BJ (cell line): Measurements from ENCODE around the gene NELL1. TPM values are rescaled to one million over a fixed set of nuclear protein-coding genes. Genes with fewer than 3 reads are reported as not detected.

Source experiments
- CTCF ChIA-PET: fragments of 350-600 bp; formaldehyde crosslinking; extraction: SDS; loops from one replicate; lab custom pipeline; 2021; ENCODE audit warnings: antibody characterized with exemption, inconsistent platforms; lab: Yijun Ruan, JAX
- POLR2A ChIA-PET: fragments of 300-600 bp; sonication (Branson Sonifier 250); formaldehyde crosslinking; extraction: SDS; loops from one replicate; lab custom pipeline; 2021; ENCODE audit warnings: antibody characterized with exemption; lab: Charles Lee
- DNase-seq: peaks from one replicate; pipeline ENCODE4 v3.0.0-alpha.2; 2011; ENCODE audit warnings: low read depth
- H3K27me3 ChIP-seq: 2 replicates; pipeline ENCODE4 v1.6.0; 2011; ENCODE audit warnings: low read length; ENCODE audit not compliant: control insufficient read depth, insufficient read depth
- H3K36me3 ChIP-seq: 2 replicates; pipeline ENCODE4 v1.5.1; 2011; ENCODE audit warnings: low read length; ENCODE audit not compliant: control insufficient read depth, insufficient read depth
- H3K4me3 ChIP-seq: 2 replicates; pipeline ENCODE4 v1.5.1; 2011; ENCODE audit warnings: low read depth, mild to moderate bottlenecking, control low read depth, low read length
- CTCF ChIP-seq: IDR thresholded peaks from 2 replicates; pipeline ENCODE4 v1.5.1; 2011; ENCODE audit warnings: low read depth, mild to moderate bottlenecking, control low read depth, inconsistent platforms, low read length, moderate library complexity; ENCODE audit not compliant: insufficient read depth
- polyA plus RNA-seq: library from polyadenylated mRNA; depleted of rRNA; stranded (reverse); fragments of >200 nt; gene quantifications from 2 replicates; pipeline ENCODE4 v1.2.3, GENCODE V29; 2011

The NELL1 gene
- polyA plus RNA-seq, 1 experiment: not detected

GRCh38 chr11:21554284-21554683 is 884.9 kb downstream of the NELL1 start:
- no peaks in the 10 kb centered on the region for H3K36me3 ChIP-seq
- POLR2A ChIA-PET: no interaction called here
- no peak overlapping the region for H3K4me3 ChIP-seq
- no peaks in the 10 kb centered on the region for H3K27me3 ChIP-seq
- DNase-seq: no peak
- no peak for TF ChIP-seq CTCF
- CTCF ChIA-PET: no interaction called here

GRCh38 chr11:21556926-21557325 is 887.5 kb downstream of the NELL1 start:
- TF ChIP-seq CTCF: no peak
- H3K36me3 ChIP-seq: no peaks in the 10 kb centered on the region
- no peak for DNase-seq
- CTCF ChIA-PET: no interaction called here
- H3K4me3 ChIP-seq: no peak overlapping the region
- H3K27me3 ChIP-seq: no peaks in the 10 kb centered on the region
- POLR2A ChIA-PET: no interaction called here

- no peak for TF ChIP-seq CTCF
- no peaks in the 10 kb centered on the region for H3K27me3 ChIP-seq
- no peaks in the 10 kb centered on the region for H3K36me3 ChIP-seq
- CTCF ChIA-PET: no interaction called here
- H3K4me3 ChIP-seq: no peak overlapping the region
- POLR2A ChIA-PET: no interaction called here
- no peak for DNase-seq
Measured at GRCh38 chr11:21560466-21560975, 891.1 kb downstream of the NELL1 start.

- TF ChIP-seq CTCF: no peak
- peak; percentile 50 for DNase-seq
- Histone ChIP-seq H3K4me3 (no peak overlapping the region), H3K36me3 (no peaks in the 10 kb centered on the region), H3K27me3 (no peaks in the 10 kb centered on the region)
- CTCF ChIA-PET: no interaction called here
- POLR2A ChIA-PET: no interaction called here
Measured at GRCh38 chr11:21561581-21561980, 892.2 kb downstream of the NELL1 start.

- no peaks in the 10 kb centered on the region for H3K36me3 ChIP-seq
- ChIA-PET POLR2A (no interaction called here), CTCF (no interaction called here)
- no peak for TF ChIP-seq CTCF
- no peaks in the 10 kb centered on the region for H3K27me3 ChIP-seq
- no peak overlapping the region for H3K4me3 ChIP-seq
- no peak for DNase-seq
Measured at GRCh38 chr11:21564095-21564494, 894.7 kb downstream of the NELL1 start.
